Loucy (cell line): ENCODE measurements around the gene NFIX.

ENCODE experiments used
- H2AFZ ChIP-seq: fragments of 200-600 bp; sonication (generic); 2 replicates; pipeline ENCODE4 v1.6.0; 2016; ENCODE audit warnings: antibody characterized with exemption, mild to moderate bottlenecking, low read length, moderate library complexity
- H3F3A ChIP-seq: fragments of 200-600 bp; 2 replicates; pipeline ENCODE4 v1.6.0; 2016; ENCODE audit warnings: antibody characterized with exemption, low read depth, mild to moderate bottlenecking
- H3K27me3 ChIP-seq: fragments of 200-600 bp; sonication (generic); 2 replicates; pipeline ENCODE4 v1.6.1; 2014; ENCODE audit warnings: low read length, mild to moderate bottlenecking; ENCODE audit not compliant: insufficient read depth, poor library complexity, severe bottlenecking
- H3K36me3 ChIP-seq: fragments of 200-600 bp; sonication (generic); 2 replicates; pipeline ENCODE4 v1.6.1; 2016; ENCODE audit warnings: low read length; ENCODE audit not compliant: insufficient read depth
- H3K4me1 ChIP-seq: fragments of 200-600 bp; sonication (generic); 2 replicates; pipeline ENCODE4 v1.5.1; 2014; ENCODE audit warnings: low read length, mild to moderate bottlenecking; ENCODE audit not compliant: insufficient read depth, poor library complexity, severe bottlenecking
- H3K4me2 ChIP-seq: fragments of 200-600 bp; sonication (generic); 2 replicates; pipeline ENCODE4 v1.6.0; 2014; ENCODE audit warnings: antibody characterized with exemption, low read length, low read depth, mild to moderate bottlenecking; ENCODE audit not compliant: poor library complexity, severe bottlenecking
- H3K4me3 ChIP-seq: fragments of 200-600 bp; sonication (generic); 2 replicates; pipeline ENCODE4 v1.5.1; 2014; ENCODE audit warnings: low read length, mild to moderate bottlenecking, mixed read lengths; ENCODE audit not compliant: poor library complexity, severe bottlenecking
- H3K79me2 ChIP-seq: fragments of 200-600 bp; sonication (generic); 2 replicates; pipeline ENCODE4 v1.6.1; 2014; ENCODE audit warnings: low read length; ENCODE audit not compliant: insufficient read depth
- H3K9ac ChIP-seq: fragments of 200-600 bp; sonication (generic); 2 replicates; pipeline ENCODE4 v1.6.0; 2014; ENCODE audit warnings: mild to moderate bottlenecking, low read depth, low read length, moderate library complexity; ENCODE audit not compliant: poor library complexity, severe bottlenecking
- H3K9me2 ChIP-seq: fragments of 200-600 bp; sonication (generic); replicated peaks from 2 replicates; pipeline ENCODE4 v1.6.1; 2016; ENCODE audit warnings: low read depth, low read length, mixed read lengths
- H3K9me3 ChIP-seq: fragments of 200-600 bp; sonication (generic); 2 replicates; pipeline ENCODE4 v1.6.1; 2014; ENCODE audit warnings: mild to moderate bottlenecking, antibody characterized with exemption, low read length, low read depth; ENCODE audit not compliant: insufficient read depth
- H4K20me1 ChIP-seq: fragments of 200-600 bp; sonication (generic); 2 replicates; pipeline ENCODE4 v1.6.0; 2014; ENCODE audit warnings: antibody characterized with exemption, low read length, mild to moderate bottlenecking; ENCODE audit not compliant: insufficient read depth, poor library complexity, severe bottlenecking
- CTCF ChIP-seq: fragments of 200-600 bp; sonication (generic); conservative IDR thresholded peaks from 2 replicates; pipeline ENCODE4 v1.5.1; 2014; ENCODE audit warnings: mild to moderate bottlenecking, antibody characterized with exemption, low read length
- EZH2phosphoT487 ChIP-seq: fragments of 200-600 bp; IDR thresholded peaks from 2 replicates; pipeline ENCODE4 v1.6.1; 2018; ENCODE audit warnings: antibody characterized with exemption, mild to moderate bottlenecking, moderate library complexity, borderline replicate concordance

NFIX gene

GRCh38 chr19:12987781-12988180 lies 7.5 kb upstream of the NFIX start:
- Histone ChIP-seq H3F3A (no peaks in the 10 kb centered on the region), H3K4me3 (no peak overlapping the region), H4K20me1 (no peaks in the 10 kb centered on the region), H3K79me2 (no peaks in the 10 kb centered on the region), H3K9me3 (no peaks in the 10 kb centered on the region), H3K36me3 (no peaks in the 10 kb centered on the region), H2AFZ (no peak overlapping the region), H3K9me2 (no peaks in the 10 kb centered on the region), H3K9ac (no peak overlapping the region), H3K4me2 (no peak overlapping the region), H3K4me1 (no peaks in the 10 kb centered on the region), H3K27me3 (no peaks in the 10 kb centered on the region)
- TF ChIP-seq EZH2phosphoT487 = no peak
- TF ChIP-seq CTCF = no peak

DNA sequence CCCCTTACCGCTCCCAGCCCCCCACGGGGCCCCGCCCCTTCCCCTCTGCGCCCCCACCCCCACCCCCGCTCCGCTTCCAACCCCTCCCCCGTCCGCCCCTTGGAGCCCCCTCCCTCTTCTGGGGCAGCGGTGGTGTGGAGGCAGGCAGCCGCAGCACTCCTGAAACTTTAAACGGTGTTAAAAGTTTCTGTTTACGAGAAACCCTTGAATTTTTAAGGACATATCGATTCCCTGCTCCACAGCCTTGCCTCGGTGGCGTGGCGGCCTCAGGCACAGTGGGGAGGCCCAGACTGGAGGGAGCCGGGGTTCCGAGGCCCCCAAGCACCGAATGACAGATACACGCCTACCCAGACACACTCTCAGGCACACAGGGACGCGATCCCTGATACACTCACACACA lies 4.8 kb upstream of the NFIX start:
- no peak for TF ChIP-seq EZH2phosphoT487
- no peak for TF ChIP-seq CTCF
- no peak overlapping the region for H3K4me2 ChIP-seq

GRCh38 chr19:12990853-12991252 lies 4.4 kb upstream of the NFIX start:
- H3K9ac ChIP-seq = no peak overlapping the region
- H3K4me1 ChIP-seq = peaks cover 6% of the 10 kb centered on the region
- no peaks in the 10 kb centered on the region for H3K27me3 ChIP-seq
- H3F3A ChIP-seq = no peaks in the 10 kb centered on the region
- H3K9me2 ChIP-seq = no peaks in the 10 kb centered on the region
- no peak overlapping the region for H2AFZ ChIP-seq
- no peak for TF ChIP-seq EZH2phosphoT487
- no peak for TF ChIP-seq CTCF
- H4K20me1 ChIP-seq = no peaks in the 10 kb centered on the region
- no peaks in the 10 kb centered on the region for H3K36me3 ChIP-seq
- no peaks in the 10 kb centered on the region for H3K9me3 ChIP-seq
- H3K79me2 ChIP-seq = no peaks in the 10 kb centered on the region
- no peak overlapping the region for H3K4me3 ChIP-seq
- H3K4me2 ChIP-seq = no peak overlapping the region

More for the DNA sequence above, 4.8 kb upstream of the NFIX start:
- H4K20me1 ChIP-seq = no peaks in the 10 kb centered on the region
- no peaks in the 10 kb centered on the region for H3K27me3 ChIP-seq
- H3K9ac ChIP-seq = no peak overlapping the region
- H3F3A ChIP-seq = no peaks in the 10 kb centered on the region
- H3K9me3 ChIP-seq = no peaks in the 10 kb centered on the region
- no peak overlapping the region for H2AFZ ChIP-seq
- H3K4me1 ChIP-seq = peaks cover 6% of the 10 kb centered on the region
- H3K36me3 ChIP-seq = no peaks in the 10 kb centered on the region
- no peaks in the 10 kb centered on the region for H3K79me2 ChIP-seq
- H3K9me2 ChIP-seq = no peaks in the 10 kb centered on the region
- no peak overlapping the region for H3K4me3 ChIP-seq
